B cell (primary cell): ENCODE measurements around the gene ADAMTSL1. TPM values are rescaled to one million over a fixed set of nuclear protein-coding genes. Genes with fewer than 3 reads are reported as not detected.

Source experiments
- ATAC-seq: fragments of 200-7000 bp; cut with Tn5 transposase; one replicate; pipeline ENCODE4 v1.10.0; 2021; ENCODE audit warnings: low read depth, mild to moderate bottlenecking, moderate number of reproducible peaks, moderate library complexity
- CTCF ChIA-PET: fragments of 350-600 bp; sonication (Branson Sonifier 250); formaldehyde crosslinking; loops from one replicate; lab custom pipeline; 2021; ENCODE audit warnings: antibody characterized with exemption, inconsistent platforms; lab: Charles Lee
- POLR2A ChIA-PET: fragments of 350-600 bp; sonication (Branson Sonifier 250); formaldehyde crosslinking; loops from one replicate; lab custom pipeline; 2021; ENCODE audit warnings: antibody characterized with exemption; lab: Charles Lee
- DNase-seq: peaks from one replicate; pipeline ENCODE4 v3.0.0; 2013
- H2AFZ ChIP-seq: 2 replicates; pipeline ENCODE4 v1.6.1; 2012; ENCODE audit warnings: mild to moderate bottlenecking, low read depth, low read length; ENCODE audit not compliant: insufficient read depth, poor library complexity, severe bottlenecking
- H3K27ac ChIP-seq, 2 donors: 1 replicate in 1 of 2; 2 replicates in 1 of 2; pipeline ENCODE4 v1.5.1; 2012 to 2013; ENCODE audit warnings: low read length in 2 of 2, mild to moderate bottlenecking in 2 of 2, moderate library complexity in 1 of 2
- H3K27me3 ChIP-seq, 4 experiments: fragments of 200-600 bp in 1 of 4; sonication (generic) in 1 of 4; replicated peaks in 1 of 4; 1 replicate in 2 of 4; 2 replicates in 2 of 4; pipeline versions ENCODE4 v1.6.1 to v1.7.0; 2013 to 2016; ENCODE audit warnings: low read length in 3 of 4, mild to moderate bottlenecking in 2 of 4, mixed read lengths in 1 of 4, moderate library complexity in 1 of 4; ENCODE audit not compliant: insufficient read depth in 4 of 4, control insufficient read depth in 3 of 4; ENCODE audit errors: control extremely low read depth in 1 of 4
- H3K36me3 ChIP-seq, 2 experiments: replicated peaks in 1 of 2; 1 replicate in 1 of 2; 2 replicates in 1 of 2; pipeline versions ENCODE4 v1.6.1 to v1.7.1; 2013; ENCODE audit warnings: low read length in 1 of 2; ENCODE audit not compliant: insufficient read depth in 2 of 2, control insufficient read depth in 1 of 2; ENCODE audit errors: control extremely low read depth in 1 of 2, extremely low read depth in 1 of 2
- H3K4me1 ChIP-seq, 2 donors: fragments of 200-600 bp in 1 of 2; sonication (generic) in 1 of 2; 1 replicate in 1 of 2; 2 replicates in 1 of 2; pipeline versions ENCODE4 v1.5.1 to v1.6.1; 2013 to 2017; ENCODE audit warnings: low read length in 2 of 2; ENCODE audit not compliant: control insufficient read depth in 2 of 2, insufficient read depth in 2 of 2
- H3K4me2 ChIP-seq: replicated peaks from 2 replicates; pipeline ENCODE3; 2012; ENCODE audit warnings: mild to moderate bottlenecking, low read depth, low read length; ENCODE audit not compliant: poor library complexity, severe bottlenecking
- H3K4me3 ChIP-seq, 5 experiments: fragments of 200-600 bp in 1 of 5; sonication (generic) in 1 of 5; 1 replicate in 3 of 5; 2 replicates in 2 of 5; pipeline versions ENCODE4 v1.5.1 to v1.7.0; 2011 to 2016; ENCODE audit warnings: low read length in 4 of 5, mild to moderate bottlenecking in 4 of 5, low read depth in 2 of 5, control low read depth in 1 of 5, moderate library complexity in 1 of 5; ENCODE audit not compliant: insufficient read depth in 1 of 5; ENCODE audit errors: control extremely low read depth in 1 of 5, extremely low read depth in 1 of 5
- H3K79me2 ChIP-seq: fragments of 200-600 bp; sonication (generic); one replicate; pipeline ENCODE4 v1.6.0; 2016; ENCODE audit warnings: low read length; ENCODE audit not compliant: control insufficient read depth, insufficient read depth
- H3K9ac ChIP-seq: fragments of 200-600 bp; sonication (generic); 2 replicates; pipeline ENCODE4 v1.6.1; 2017; ENCODE audit warnings: mild to moderate bottlenecking, low read length, moderate library complexity
- H3K9me3 ChIP-seq, 3 donors: one replicate each; pipeline versions ENCODE4 v1.6.1 to v1.7.1; 2013; ENCODE audit warnings: low read length in 2 of 3; ENCODE audit not compliant: control insufficient read depth in 2 of 3, insufficient read depth in 1 of 3; ENCODE audit errors: control extremely low read depth in 1 of 3
- H4K20me1 ChIP-seq: 2 replicates; pipeline ENCODE4 v1.6.0; 2012; ENCODE audit warnings: mild to moderate bottlenecking, low read length; ENCODE audit not compliant: insufficient read depth, control insufficient read depth, poor library complexity, severe bottlenecking
- H3K27ac Mint-ChIP-seq: one replicate; pipeline ENCODE4 v1.8.0; 2021; ENCODE audit warnings: mixed read lengths
- H3K27me3 Mint-ChIP-seq: one replicate; pipeline ENCODE4 v1.8.0; 2021; ENCODE audit warnings: mixed read lengths
- H3K4me1 Mint-ChIP-seq: one replicate; pipeline ENCODE4 v1.8.0; 2021; ENCODE audit warnings: mixed read lengths
- H3K4me3 Mint-ChIP-seq: one replicate; pipeline ENCODE4 v1.8.0; 2021; ENCODE audit warnings: mixed read lengths
- H3K9me3 Mint-ChIP-seq: one replicate; pipeline ENCODE4 v1.8.0; 2022; ENCODE audit warnings: mixed read lengths; ENCODE audit not compliant: insufficient read depth
- CTCF ChIP-seq: fragments of 200-600 bp; IDR thresholded peaks from one replicate; pipeline ENCODE4 v1.8.0; 2022; ENCODE audit warnings: antibody characterized with exemption, mild to moderate bottlenecking
- EZH2 ChIP-seq: IDR thresholded peaks from 2 replicates; pipeline ENCODE4 v1.6.1; 2012; ENCODE audit warnings: borderline replicate concordance, low read depth, mild to moderate bottlenecking, moderate library complexity, low read length; ENCODE audit not compliant: insufficient read depth, poor library complexity, severe bottlenecking
- WGBS: methylation state at CpG from one replicate; pipeline ENCODE4 v1.1.5; 2013; ENCODE audit warnings: missing lambda C conversion rate; ENCODE audit not compliant: insufficient coverage; 5-methylcytosine and 5-hydroxymethylcytosine counted together
- intact Hi-C: fragments of 100-400 bp; cut with micrococcal nuclease; formaldehyde crosslinking; loops from one replicate; pipeline ENCODE4 v1.10.0; 2022
- polyA plus RNA-seq: library from polyadenylated mRNA; depleted of rRNA; stranded (reverse); fragments of >200 nt; gene quantifications from 2 replicates; pipeline ENCODE4 v1.2.3, GENCODE V29; 2012
- total RNA-seq, 2 donors: library from RNA; stranded (reverse); fragments of 120-200 nt in 1 of 2; gene quantifications; 1 replicate in 1 of 2; 2 replicates in 1 of 2; pipeline versions ENCODE4 v1.2.3 to v1.2.4, GENCODE V29; 2013 to 2022

Gene ADAMTSL1
- total and polyA plus RNA-seq, 2 donors (not counting 1 experiment from before 2014, with no cell fraction given) = not detected

GRCh38 chr9:18775930-18776329 lies 302.0 kb downstream of the ADAMTSL1 start:
- ATAC-seq (no peak), DNase-seq (no peak)
- Histone ChIP-seq H3K27ac (no peak overlapping the region), H3K27me3 (no peaks in the 10 kb centered on the region), H2AFZ (no peak overlapping the region), H3K36me3 (no peaks in the 10 kb centered on the region), H3K4me3 (no peak overlapping the region), H4K20me1 (no peaks in the 10 kb centered on the region), H3K4me2 (no peak overlapping the region), H3K9ac (no peak overlapping the region), H3K9me3 (peaks cover 0 to 13% (median 0%) of the 10 kb centered on the region in 3 donors), H3K79me2 (no peaks in the 10 kb centered on the region), H3K4me1 (no peaks in the 10 kb centered on the region)
- Mint-ChIP-seq H3K4me3 (no peak overlapping the region), H3K9me3 (no peaks in the 10 kb centered on the region), H3K27ac (no peak overlapping the region), H3K27me3 (no peaks in the 10 kb centered on the region), H3K4me1 (no peaks in the 10 kb centered on the region)
- 85% methylated on average over 3 of the region's 6 CpGs for WGBS
- TF ChIP-seq CTCF (no peak), EZH2 (no peak)
- CTCF ChIA-PET = no interaction called here
- intact Hi-C loops = no loop called here
- POLR2A ChIA-PET = interaction anchor here (0.6 kb wide), 1 partner anchor 176 kb away, joined by 9 read pairs; no protein-coding TSS in a partner anchor

GRCh38 chr9:18776836-18777820 lies 303.2 kb downstream of the ADAMTSL1 start:
- H3K4me1 ChIP-seq = no peaks in the 10 kb centered on the region
- no peaks in the 10 kb centered on the region for H3K36me3 ChIP-seq
- ATAC-seq = no peak
- H3K4me3 ChIP-seq = no peak overlapping the region
- intact Hi-C loops = no loop called here
- 97% methylated on average over 73 of the region's 73 CpGs for WGBS
- no peaks in the 10 kb centered on the region for H3K79me2 ChIP-seq
- DNase-seq = peak; percentile 3
- TF ChIP-seq CTCF = no peak
- no peak for TF ChIP-seq EZH2
- H3K4me3 Mint-ChIP-seq = no peak overlapping the region
- H3K9ac ChIP-seq = no peak overlapping the region
- H3K9me3 Mint-ChIP-seq = no peaks in the 10 kb centered on the region
- H3K4me1 Mint-ChIP-seq = no peaks in the 10 kb centered on the region
- ChIA-PET CTCF (no interaction called here), POLR2A (no interaction called here)
- H3K27me3 ChIP-seq = no peaks in the 10 kb centered on the region
- no peak overlapping the region for H3K4me2 ChIP-seq
- no peak overlapping the region for H3K27ac ChIP-seq
- no peak overlapping the region for H2AFZ ChIP-seq
- H3K9me3 ChIP-seq = peaks cover 0 to 13% (median 0%) of the 10 kb centered on the region in 3 donors
- H3K27ac Mint-ChIP-seq = no peak overlapping the region
- no peaks in the 10 kb centered on the region for H4K20me1 ChIP-seq
- H3K27me3 Mint-ChIP-seq = no peaks in the 10 kb centered on the region
